NT2/D1 (cell line): Measurements from ENCODE around the gene SMAD1.

ENCODE experiments used
- SUZ12 ChIP-seq: IDR thresholded peaks from 2 replicates; pipeline ENCODE4 v1.6.1; 2011; ENCODE audit not compliant: insufficient read length, insufficient read depth; ENCODE audit errors: extremely low read depth
- ZNF274 ChIP-seq: IDR thresholded peaks from 2 replicates; pipeline ENCODE4 v1.6.1; 2011; ENCODE audit warnings: mild to moderate bottlenecking, low read depth, low read length

GRCh38 chr4:145553375-145553774 lies 71.7 kb downstream of the SMAD1 start:
- TF ChIP-seq ZNF274 (no peak), SUZ12 (no peak)
